ENCODE results near the gene LRRC47. TPM values are rescaled to one million over a fixed set of nuclear protein-coding genes. Genes with fewer than 3 reads are reported as not detected.
A peak's percentile ranks its signal among the peaks of the same experiment; 100 is the strongest.

Gene LRRC47
- polyA plus RNA-seq, 6 donors from 2014 or later, result 13.6 to 30.8 (median 26.9) TPM

DNA sequence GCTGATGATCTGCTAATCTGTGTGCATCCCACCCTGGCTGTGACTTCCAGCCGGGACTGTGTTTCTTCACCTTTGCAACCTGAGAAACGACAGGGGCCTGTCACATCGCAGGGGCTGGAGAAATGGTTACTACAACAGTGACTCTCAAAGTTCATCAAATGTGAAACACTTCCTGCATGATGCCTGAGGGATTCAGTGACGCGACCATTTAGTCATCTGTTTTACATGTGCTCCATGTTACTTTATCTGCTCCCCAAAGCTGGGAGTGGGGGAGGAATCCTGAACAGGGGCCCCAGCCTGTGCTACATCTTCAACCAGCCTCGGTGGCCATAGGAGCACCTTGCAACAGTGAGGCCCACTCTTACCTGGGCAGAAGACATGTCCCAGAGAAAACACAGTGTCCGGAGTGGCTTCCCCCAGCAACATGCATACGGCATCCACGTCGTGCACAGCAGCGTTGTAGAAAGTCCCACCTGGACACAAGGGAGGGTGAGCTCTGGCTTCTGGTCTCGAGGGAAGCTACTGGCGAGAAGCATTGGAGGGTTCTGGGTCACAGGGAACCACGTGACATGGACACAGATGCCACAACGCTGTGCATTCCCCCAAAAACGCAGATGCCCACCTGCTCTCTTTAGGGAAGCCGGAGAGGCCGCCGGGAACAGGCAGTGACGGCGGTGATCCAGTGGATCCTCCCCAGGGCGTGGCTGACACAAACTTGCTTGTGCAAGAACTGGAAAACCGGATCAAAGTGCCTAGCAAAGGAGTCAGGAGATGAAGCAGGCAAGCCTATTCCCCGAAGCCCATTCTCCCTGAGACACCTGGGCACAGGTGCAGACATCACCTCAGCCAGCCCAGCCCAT is 53.6 kb downstream of the LRRC47 start:
- ATAC-seq (ENCODE audit: low read depth in 2 of 2), result no peak
- Mint-ChIP-seq H3K27ac (no peak overlapping the region), H3K4me1 (peaks cover 18 to 31% (median 26%) of the 10 kb centered on the region in 3 donors), H3K36me3 (peaks cover 0 to 7% of the 10 kb centered on the region in 2 donors), H3K4me3 (no peak overlapping the region), H3K9me3 (no peaks in the 10 kb centered on the region), H3K27me3 (no peaks in the 10 kb centered on the region)
- DNase-seq, result no peak

DNA sequence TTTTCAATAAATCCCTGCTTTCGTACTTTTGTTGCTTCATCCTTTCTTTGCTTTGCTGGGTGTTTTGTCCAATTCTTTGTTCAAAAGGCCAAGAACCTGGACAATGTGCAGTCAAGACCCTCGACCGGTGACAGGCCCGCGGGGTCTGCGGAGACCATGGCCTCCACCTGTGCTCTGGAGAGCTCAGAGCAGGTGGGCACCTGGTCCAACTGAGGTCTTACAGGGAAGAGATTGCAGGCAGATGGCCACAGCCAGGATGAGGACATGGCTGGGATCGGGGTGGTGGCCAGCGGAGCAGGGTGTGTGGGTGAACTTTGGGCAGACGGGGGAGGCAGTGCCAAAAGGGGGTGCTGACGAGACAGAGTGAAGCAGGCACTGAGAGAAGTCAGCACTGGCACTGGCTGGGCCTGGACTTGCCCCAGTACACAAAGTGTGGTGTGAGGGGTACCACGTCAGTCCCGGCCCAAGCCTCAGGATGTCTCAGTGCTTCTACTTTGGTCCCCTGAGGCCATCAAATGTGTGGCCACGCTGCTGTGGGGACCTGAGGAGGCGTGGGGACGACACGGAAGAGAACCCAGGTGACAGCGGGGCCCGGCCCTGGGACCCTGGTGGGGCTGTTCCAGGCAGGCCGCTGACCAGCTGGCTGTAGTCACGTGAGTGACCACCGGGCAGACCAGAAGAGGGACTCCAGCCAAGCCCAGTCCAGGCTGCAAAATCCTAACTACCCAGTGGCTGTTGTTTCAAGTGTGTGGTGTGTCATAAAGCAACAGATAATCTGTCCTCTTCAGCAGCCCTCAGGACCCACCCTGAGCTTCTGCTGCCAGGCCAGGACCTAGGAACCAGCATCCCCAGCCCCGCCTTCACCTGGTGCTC is 54.5 kb downstream of the LRRC47 start:
- peaks cover 0 to 7% of the 10 kb centered on the region in 2 donors for H3K36me3 Mint-ChIP-seq
- DNase-seq, result no peak
- H3K4me3 Mint-ChIP-seq, result peak overlapping the region in 1 of 8 donors; percentile 53
- ATAC-seq (ENCODE audit: low read depth in 2 of 2), result no peak
- H3K9me3 Mint-ChIP-seq, result no peaks in the 10 kb centered on the region
- H3K27ac Mint-ChIP-seq, result no peak overlapping the region
- H3K27me3 Mint-ChIP-seq, result no peaks in the 10 kb centered on the region
- peaks cover 18 to 27% (median 24%) of the 10 kb centered on the region in 3 donors for H3K4me1 Mint-ChIP-seq

DNA sequence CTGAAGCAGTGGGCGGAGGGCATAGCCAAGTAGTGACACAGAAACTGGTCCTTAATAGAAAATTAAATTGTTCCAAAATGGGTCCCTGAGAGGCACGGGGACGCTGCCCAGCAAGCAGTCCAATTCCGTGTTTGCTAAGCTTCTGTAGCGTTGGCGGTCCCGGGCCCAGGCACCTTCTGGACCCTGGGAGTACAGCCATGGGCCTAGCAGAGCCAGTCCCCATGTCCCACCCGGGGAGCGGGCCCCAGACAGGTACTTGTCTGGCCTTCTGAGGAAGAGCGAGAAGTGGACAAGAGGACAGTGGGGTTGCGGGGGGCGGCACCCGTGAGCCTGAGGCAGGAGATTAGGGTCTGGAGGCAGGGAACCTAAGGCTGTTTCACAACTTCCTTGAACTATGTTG is 55.5 kb downstream of the LRRC47 start:
- peaks cover 4 to 7% of the 10 kb centered on the region in 2 donors for H3K36me3 Mint-ChIP-seq
- H3K27me3 Mint-ChIP-seq, result no peaks in the 10 kb centered on the region
- peak overlapping the region in 1 of 6 donors; percentile 56 for H3K27ac Mint-ChIP-seq
- no peaks in the 10 kb centered on the region for H3K9me3 Mint-ChIP-seq
- DNase-seq (no peak), ATAC-seq (ENCODE audit: low read depth in 2 of 2) (no peak)
- H3K4me1 Mint-ChIP-seq, result peaks cover 13 to 17% (median 13%) of the 10 kb centered on the region in 3 donors
- no peak overlapping the region for H3K4me3 Mint-ChIP-seq

DNA sequence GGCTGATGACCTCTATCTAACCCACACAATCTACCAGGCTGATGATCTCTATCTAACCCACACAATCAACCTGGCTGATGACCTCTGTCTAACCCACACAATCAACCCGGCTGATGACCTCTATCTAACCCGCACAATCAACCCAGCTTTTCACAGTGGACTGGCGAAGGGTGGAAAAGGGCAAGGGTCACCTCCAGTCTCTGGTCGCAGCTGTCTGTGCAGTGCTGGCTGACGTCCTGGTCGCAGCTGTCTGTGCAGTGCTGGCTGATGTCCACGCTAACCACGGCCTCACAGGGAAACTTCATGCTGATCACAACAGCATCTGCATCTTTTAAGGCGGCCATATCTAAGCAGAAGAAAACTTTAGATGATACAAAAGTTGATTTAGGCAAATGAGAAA is 56.3 kb downstream of the LRRC47 start:
- Mint-ChIP-seq H3K36me3 (peaks cover 5 to 7% of the 10 kb centered on the region in 2 donors), H3K4me1 (peaks cover 6 to 10% (median 6%) of the 10 kb centered on the region in 3 donors), H3K27me3 (no peaks in the 10 kb centered on the region), H3K4me3 (no peak overlapping the region), H3K27ac (no peak overlapping the region), H3K9me3 (no peaks in the 10 kb centered on the region)
- DNase-seq, result no peak
- ATAC-seq (ENCODE audit: low read depth in 2 of 2), result no peak

- DNase-seq, result no peak
- Mint-ChIP-seq H3K27me3 (no peaks in the 10 kb centered on the region), H3K4me3 (no peak overlapping the region), H3K27ac (no peak overlapping the region), H3K9me3 (no peaks in the 10 kb centered on the region), H3K4me1 (peaks cover 0 to 4% (median 4%) of the 10 kb centered on the region in 3 donors), H3K36me3 (peaks cover 5 to 7% of the 10 kb centered on the region in 2 donors)
- no peak for ATAC-seq (ENCODE audit: low read depth in 2 of 2)
Measured at GRCh38 chr1:3738943-3739342, 57.4 kb downstream of the LRRC47 start.

- Mint-ChIP-seq H3K4me3 (no peak overlapping the region), H3K36me3 (peaks cover 5% of the 10 kb centered on the region in 2 donors), H3K27ac (no peak overlapping the region), H3K9me3 (no peaks in the 10 kb centered on the region), H3K4me1 (no peaks in the 10 kb centered on the region), H3K27me3 (no peaks in the 10 kb centered on the region)
- DNase-seq (no peak), ATAC-seq (ENCODE audit: low read depth in 2 of 2) (no peak)
Measured at GRCh38 chr1:3736708-3737107, 59.6 kb downstream of the LRRC47 start.

- Mint-ChIP-seq H3K27me3 (peaks cover 0 to 1% (median under 1%) of the 10 kb centered on the region in 3 donors), H3K27ac (no peak overlapping the region), H3K9me3 (no peaks in the 10 kb centered on the region), H3K36me3 (peaks cover 0 to 5% of the 10 kb centered on the region in 2 donors), H3K4me1 (no peaks in the 10 kb centered on the region), H3K4me3 (no peak overlapping the region)
- DNase-seq (no peak), ATAC-seq (ENCODE audit: low read depth in 2 of 2) (no peak)
Measured at GRCh38 chr1:3736131-3736561, 60.2 kb downstream of the LRRC47 start.

- no peak overlapping the region for H3K27ac Mint-ChIP-seq
- ATAC-seq (ENCODE audit: low read depth in 2 of 2) (no peak), DNase-seq (no peak)
- H3K9me3 Mint-ChIP-seq, result no peaks in the 10 kb centered on the region
- H3K36me3 Mint-ChIP-seq, result peaks cover 0 to 5% of the 10 kb centered on the region in 2 donors
- no peak overlapping the region for H3K4me3 Mint-ChIP-seq
- peaks cover 0 to 5% (median 5%) of the 10 kb centered on the region in 3 donors for H3K27me3 Mint-ChIP-seq
- no peaks in the 10 kb centered on the region for H3K4me1 Mint-ChIP-seq
Measured at GRCh38 chr1:3735688-3736087, 60.6 kb downstream of the LRRC47 start.

DNA sequence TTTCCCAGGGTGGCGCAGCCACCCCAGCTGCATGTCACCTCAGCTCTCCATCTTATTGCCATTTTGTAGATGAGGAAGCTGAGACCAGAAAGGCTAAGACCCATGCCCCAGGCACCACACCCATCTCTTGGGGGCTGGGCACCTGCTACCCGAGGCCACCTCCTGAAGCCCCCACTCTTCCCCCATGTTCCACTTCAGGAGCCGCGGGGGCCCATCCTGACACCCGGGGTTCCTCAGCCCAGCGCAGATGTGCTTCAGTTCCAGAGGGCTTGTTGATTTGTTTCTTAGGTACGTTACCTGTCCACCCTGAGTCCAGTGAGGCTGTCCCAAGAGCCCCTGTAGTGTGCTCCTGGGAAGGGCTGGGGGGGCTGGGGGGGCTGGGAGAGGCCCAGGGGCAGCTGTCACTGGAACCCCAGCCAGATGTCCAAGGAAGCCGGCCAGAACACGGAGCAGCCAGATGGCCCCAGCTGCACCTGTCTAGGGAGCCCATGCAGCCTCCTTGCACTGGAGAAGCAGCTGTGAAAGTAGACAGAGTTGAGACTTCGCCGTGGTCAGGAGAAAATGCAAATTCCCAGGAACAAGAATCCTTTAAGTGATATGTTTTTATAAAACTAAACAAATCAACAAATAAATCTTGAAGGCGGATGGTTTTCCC is 61.1 kb downstream of the LRRC47 start:
- DNase-seq (no peak), ATAC-seq (ENCODE audit: low read depth in 2 of 2) (no peak)
- Mint-ChIP-seq H3K9me3 (no peaks in the 10 kb centered on the region), H3K4me1 (no peaks in the 10 kb centered on the region), H3K36me3 (peaks cover 0 to 5% of the 10 kb centered on the region in 2 donors), H3K27me3 (peaks cover 0 to 6% (median 5%) of the 10 kb centered on the region in 3 donors), H3K27ac (no peak overlapping the region), H3K4me3 (no peak overlapping the region)

DNA sequence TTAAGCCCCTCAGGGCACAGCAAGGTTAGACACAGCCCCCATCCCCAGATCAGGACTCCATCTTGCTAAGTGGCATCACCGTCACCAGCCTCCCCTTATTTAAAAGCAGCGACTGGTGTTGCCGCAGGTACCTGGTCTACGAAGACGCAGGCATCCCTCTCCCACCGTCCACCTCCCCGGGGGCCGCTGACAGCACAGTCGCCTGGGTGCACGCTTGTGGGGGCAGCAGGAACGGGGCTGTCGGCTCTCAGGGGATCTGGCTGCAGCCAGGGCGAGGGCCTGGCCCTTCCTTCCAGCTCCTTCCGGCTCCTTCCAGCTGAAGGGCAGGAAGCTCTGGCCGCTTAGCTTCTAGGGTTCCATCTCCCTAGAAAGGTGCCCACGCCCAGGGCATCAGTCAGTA is 61.7 kb downstream of the LRRC47 start:
- peaks cover 0 to 6% (median 5%) of the 10 kb centered on the region in 3 donors for H3K27me3 Mint-ChIP-seq
- H3K4me1 Mint-ChIP-seq, result no peaks in the 10 kb centered on the region
- no peak for DNase-seq
- ATAC-seq (ENCODE audit: low read depth in 2 of 2), result no peak
- H3K9me3 Mint-ChIP-seq, result no peaks in the 10 kb centered on the region
- no peak overlapping the region for H3K27ac Mint-ChIP-seq
- H3K4me3 Mint-ChIP-seq, result no peak overlapping the region
- H3K36me3 Mint-ChIP-seq, result peaks cover 0 to 5% of the 10 kb centered on the region in 2 donors

DNA sequence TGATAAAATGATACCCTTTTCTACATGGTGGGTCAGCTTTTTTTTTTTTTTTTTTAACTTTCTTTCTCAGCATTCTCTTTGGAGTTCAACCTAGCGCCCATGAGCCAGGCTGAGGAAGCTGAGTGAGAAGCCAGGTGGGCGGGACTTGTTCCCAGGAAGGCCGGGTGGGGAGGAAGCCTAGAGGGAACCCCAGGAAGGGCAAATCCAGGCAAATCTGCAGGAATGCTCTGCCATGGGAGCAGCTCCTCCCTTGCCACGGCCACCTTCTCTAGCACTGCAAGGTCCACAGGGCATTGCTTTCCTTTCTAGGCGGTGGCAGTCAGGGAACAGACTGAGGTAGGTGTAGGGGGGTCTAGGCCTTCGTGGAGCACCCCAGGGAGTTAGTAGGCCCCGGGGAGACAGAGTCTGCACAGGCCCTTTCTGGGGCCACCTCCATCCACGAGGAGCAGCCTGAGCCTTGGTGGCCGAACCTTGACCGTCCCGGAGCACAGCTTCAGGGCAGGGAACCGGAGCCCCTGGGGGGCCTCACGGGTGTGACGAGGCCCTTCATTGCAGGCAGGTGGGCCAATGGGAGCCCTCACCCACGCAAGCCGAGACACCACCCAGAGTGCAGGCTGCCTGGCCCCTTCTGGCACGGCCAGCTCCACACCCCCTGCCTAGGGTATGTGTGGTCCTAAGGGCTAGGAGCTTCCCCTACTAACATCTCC is 62.3 kb downstream of the LRRC47 start:
- H3K4me1 Mint-ChIP-seq, result no peaks in the 10 kb centered on the region
- peaks cover 0 to 7% (median 7%) of the 10 kb centered on the region in 3 donors for H3K27me3 Mint-ChIP-seq
- no peaks in the 10 kb centered on the region for H3K9me3 Mint-ChIP-seq
- peaks cover 0 to 5% of the 10 kb centered on the region in 2 donors for H3K36me3 Mint-ChIP-seq
- no peak overlapping the region for H3K27ac Mint-ChIP-seq
- DNase-seq (no peak), ATAC-seq (ENCODE audit: low read depth in 2 of 2) (no peak)
- no peak overlapping the region for H3K4me3 Mint-ChIP-seq

GRCh38 chr1:3733094-3733882 is 63.0 kb downstream of the LRRC47 start:
- Mint-ChIP-seq H3K4me1 (no peaks in the 10 kb centered on the region), H3K9me3 (no peaks in the 10 kb centered on the region), H3K27me3 (peaks cover 3 to 13% (median 13%) of the 10 kb centered on the region in 3 donors), H3K36me3 (peaks cover 0 to 5% of the 10 kb centered on the region in 2 donors), H3K27ac (peak overlapping the region in 1 of 6 donors; percentile 18), H3K4me3 (no peak overlapping the region)
- no peak for ATAC-seq (ENCODE audit: low read depth in 2 of 2)
- no peak for DNase-seq

Measured in naive B cell (primary cell).